ENCODE measurements around the gene CD37.
"Not testable (repeated sequence)": the region's sequence is repeated elsewhere in the genome, so short reads cannot be mapped to it uniquely, and the experiment has no call there.

The CD37 gene

DNA sequence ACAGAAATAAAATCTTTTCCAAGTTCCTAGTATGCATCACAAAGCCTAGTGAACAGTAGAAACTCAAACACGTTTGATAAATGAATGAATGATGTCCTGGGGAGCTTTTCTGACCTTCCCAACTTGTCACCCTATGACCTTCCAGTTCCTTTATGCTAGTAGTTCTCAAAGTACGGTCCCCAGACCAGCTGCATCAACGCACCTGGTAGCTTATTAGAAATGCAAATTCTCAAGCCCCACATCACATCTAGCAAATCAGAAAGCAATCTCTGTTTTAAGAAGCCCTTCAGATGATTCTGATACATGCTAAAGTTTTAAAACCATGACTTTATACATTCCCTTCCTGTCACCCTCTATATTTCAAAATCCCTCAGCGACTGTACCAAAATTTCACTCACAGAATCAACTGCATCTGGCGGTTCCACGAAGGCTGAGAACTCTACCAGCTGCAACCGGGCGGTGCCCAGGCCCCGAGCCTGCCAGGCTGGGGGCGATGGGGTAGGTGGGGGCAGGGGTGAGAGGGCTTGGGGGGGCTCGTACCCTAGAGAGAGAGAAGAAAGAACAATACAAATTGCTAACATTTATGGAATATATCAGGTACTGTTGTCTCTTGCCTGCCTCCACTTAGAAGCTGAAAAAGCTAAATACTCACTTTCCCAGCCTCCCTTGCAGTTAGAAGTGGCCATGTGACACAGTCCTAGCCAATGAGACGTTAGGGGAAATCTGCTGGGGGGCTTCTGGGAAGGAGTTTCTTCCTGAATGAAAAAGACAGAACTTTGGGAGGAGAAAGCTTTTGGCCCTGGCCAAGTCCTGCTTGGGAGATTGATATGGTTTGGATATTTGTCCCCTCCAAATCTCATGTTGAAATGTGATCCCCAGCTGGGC, 13.3 kb downstream of the CD37 start:
- DNase-seq, result no peak

DNA sequence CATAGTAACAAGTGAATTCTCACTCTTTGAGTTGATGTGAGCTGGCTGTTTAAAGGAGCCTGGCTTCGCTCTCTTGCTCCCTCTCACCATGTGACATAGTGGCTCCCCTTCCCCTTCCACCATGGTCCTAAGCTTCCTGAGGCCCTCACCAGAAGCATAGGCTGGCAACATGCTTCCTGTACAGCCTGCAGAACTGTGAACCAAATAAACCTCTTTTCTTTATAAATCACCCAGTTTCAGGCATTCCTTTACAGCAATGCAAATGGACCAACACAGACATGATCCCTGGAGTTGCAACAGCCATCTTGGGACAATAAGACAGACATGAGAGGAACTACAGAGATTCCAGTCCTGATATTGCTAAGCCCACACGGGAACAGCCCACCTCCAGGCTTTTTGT, 14.4 kb downstream of the CD37 start:
- DNase-seq, result no peak

DNA sequence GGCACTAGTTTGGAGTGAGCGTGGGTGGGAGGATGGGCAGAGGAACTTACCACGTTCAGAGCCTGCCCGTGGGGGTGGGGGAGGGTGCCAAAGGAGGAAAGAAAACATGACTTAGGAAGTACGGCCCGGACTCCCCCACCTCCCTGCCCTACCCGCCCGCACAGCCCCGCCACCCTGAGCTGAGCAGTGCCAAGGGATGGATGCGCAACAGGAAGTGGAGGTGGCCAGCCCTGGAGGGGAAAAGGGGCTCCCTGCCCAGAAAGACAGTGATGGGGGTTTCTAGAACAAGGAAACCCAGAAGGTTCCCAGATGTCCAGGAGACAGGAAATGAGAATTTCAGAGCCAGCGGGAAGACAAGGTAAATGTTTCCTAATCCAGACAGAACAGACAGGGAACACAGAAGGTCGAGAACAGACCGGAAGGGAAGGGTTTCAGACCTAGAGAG, 20.7 kb downstream of the CD37 start:
- DNase-seq, result no peak

DNA sequence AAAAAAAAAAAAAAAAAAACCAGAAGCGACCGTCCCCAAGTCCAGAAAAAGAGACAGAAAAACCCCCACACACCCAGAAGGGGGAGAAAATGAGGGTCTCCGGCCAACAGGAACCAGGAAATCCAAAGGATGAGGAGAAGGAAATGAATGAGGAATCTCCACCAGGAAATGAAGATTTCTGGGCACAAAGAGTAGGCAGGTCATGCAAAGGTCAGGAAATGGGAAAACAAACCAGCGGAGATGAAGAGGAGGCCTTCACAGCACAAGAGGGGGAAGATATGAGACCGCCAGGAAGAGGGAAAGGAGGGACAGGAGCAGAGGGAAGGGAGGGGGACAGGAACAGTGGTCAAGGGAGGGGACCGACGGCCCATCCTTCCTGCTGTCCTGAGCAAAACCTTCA, 21.2 kb downstream of the CD37 start:
- DNase-seq, result no peak

DNA sequence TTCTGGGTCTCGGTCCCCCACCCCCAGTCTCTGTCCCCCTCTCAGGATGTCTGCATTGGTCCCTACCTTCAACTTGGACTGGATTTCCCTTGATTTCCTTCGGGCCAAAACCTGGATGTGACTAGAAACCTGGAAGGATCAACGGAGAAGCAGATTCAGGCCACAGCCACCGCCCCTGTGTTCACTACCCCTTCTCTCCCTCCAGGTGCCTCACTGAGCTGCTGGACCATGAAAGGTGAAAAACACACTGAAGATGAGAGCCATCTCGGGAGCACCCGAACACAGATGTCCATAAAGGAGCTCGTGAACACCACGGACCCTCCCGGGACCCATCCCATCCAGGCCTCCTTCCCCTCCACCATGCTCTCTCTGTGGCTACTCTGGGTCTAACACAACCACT, 22.0 kb downstream of the CD37 start:
- DNase-seq, result no peak

DNA sequence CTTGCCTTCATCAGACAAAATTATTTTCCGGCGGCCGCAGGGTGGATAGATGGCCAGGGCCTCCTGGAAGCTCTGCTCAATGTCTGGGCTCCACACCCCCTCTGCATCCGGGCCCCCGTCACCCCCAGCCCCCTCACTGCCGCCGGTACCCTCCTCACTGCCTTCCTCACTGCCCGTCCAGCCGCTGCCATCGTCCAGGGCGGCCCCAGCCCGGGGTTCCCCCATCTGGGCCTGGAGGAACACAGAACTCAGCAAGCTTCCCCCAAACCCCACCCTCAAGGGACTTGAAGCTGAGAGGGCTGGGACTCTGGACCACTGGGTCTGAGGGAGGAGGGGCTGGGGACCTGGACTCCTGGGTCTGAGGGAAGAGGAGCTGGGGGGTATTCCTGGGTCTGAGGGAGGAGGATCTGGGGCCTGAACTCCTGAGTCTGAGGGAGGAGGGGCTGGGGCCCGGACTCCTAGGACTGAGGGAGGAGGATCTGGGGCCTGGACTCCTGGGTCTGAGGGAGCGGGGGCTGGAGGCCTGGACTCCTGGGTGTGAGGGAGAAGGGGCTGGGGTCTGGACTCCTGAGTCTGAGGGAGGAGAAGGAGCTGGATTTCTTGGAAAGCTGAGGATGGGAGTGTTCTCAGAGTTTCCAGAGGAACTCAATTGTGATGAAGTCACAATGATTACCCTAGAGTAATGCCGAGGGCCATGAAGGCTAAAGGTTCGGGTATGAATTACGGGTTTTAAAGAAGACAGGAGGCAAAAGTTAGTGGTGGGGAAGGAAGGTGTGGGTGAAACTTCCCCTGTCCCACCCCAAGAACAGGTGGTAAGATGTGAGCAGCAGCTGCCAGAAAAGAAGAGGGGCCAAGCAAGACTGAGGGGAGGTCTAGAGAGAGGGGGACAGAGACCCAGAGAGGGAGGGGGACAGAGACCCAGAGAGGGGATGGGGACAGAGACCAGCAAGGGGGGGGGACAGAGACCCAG, 24.9 kb downstream of the CD37 start:
- DNase-seq, result no peak

DNA sequence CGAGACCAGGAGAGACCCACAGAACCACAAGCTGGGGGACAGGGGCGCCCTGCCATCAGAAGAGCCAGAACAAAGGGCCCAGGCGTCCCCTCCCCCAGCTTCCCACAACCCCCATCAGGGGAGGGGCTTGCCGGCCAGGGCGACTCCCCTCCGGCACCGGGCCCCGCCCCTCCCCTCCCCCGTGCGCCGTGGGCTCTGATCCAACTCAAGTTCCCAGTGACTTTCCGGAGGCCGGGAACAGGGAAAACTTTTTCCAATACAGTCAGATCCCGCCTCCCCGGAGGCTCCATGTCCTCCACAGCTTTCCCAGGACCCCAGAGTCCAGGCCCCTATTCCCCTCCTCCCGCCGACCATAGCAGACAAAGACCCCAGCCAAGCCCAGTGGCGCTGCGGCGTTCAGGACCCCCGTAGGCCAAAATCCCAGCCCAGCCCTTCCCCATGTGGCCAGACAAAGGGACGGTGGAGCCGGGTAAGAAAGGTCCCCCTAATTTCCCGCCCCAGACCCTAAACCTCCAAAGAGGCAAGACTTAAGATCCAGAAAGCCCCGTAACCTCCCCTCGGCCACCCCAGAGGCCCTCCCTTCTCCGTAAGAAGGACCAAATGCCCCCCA, 26.3 kb downstream of the CD37 start:
- DNase-seq, result no peak

DNA sequence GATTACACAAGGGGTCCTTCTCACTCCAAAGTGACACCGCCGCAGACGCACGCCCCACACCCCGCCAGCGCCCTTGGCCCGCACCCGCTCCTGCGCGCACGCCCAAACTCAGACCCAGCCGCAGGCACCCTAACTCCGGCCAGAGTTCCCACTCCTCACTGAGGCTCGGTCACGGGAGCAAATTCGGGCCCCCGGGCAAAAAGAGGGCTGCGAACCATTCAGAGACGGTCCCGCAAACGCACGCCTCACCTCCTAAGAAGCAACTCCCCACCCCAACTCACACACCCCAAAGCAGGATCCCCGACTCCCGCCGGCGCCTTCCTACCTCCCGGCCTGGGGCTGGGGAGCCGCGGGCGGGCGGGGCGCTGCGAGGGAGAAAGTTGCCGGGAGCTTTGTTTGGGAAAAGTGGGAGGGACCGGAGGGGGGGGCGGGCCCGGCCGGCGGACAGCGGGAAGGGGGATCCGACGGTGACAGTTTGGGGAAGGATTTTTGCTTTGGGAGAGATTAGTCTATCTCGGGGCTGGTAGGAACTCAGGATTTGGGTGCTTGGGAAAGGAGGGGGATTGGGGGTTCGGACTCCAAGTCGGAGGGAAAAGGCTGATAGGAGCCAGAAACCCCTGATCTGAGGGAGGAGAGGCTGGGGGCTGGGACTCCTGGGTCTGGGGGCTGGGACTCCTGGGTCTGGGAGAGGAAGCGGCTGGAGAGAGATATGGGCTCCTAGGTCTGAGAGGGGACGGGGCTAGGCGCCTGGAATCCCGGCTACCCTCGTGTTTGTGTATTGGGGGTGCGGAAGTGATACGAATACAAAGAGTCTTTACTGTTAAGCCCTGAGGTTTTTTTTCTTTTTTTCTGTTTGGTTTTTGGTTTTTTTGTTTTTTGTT, 27.1 kb downstream of the CD37 start, which contains the start of gene TEAD2:
TEAD2 (minus strand) TSS at position 369 of the 881 bp plus-strand sequence. CDS start 2,341 bp downstream, outside the sequence.
- DNase-seq, result no peak

DNA sequence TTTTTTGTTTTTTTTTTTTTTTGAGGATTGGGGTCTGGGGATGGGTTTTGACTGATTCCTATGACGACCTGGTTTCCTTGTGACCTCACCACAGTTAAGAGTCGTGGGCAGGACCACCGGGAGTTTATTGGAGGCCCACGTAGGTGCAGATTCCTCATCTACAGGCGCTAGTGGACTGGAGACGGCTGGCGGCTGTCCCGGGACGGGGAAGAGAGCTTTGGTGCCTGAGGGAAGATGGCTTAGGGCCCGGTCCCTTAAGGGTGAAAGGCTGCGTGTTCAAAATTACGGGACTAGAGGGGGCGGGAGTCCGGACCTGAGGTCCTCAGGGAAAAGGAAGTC, 27.7 kb downstream of the CD37 start:
- DNase-seq, result no peak

DNA sequence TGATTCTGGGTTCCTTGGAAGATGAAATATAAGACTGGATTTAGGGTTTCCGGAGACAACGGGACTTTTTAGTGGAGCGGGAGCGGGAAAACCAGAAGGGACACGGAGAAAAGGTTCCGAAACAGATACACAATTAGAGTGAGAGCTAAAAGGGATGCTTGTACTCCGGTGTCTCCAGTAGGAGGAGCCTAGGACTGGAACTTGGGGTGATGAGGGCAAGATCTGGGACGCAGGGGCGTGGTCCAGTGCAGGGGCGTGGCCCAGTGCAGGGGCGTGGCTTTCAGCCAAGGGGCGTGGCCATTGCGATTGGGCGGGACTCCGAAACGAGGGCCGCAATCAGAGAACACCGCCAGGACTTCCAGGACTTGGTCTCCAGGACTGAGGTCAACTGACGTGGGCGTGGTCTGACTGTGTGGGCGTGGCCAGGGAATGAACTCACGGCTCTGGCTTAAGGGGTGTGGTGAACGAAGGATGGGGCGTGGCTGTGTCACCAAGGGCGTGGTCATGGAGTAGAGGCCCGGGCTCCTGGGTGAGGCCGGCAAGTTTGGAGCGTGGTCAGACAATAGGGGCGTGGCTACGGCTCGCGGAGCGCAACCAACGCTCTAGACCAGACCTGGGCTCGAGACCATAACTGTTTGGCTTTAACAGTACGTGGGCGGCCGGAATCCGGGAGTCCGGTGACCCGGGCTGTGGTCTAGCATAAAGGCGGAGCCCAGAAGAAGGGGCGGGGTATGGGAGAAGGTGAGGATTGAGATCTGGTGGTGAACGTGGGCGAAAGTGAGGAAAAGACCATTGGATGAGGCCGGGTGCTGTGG, 28.3 kb downstream of the CD37 start, which contains the start of gene DKKL1:
DKKL1 (plus strand) TSS at position 610 of the 815 bp plus-strand sequence; CDS start at position 732, 122 bp downstream.
- DNase-seq, result peak; percentile 25 to 76 (median 47)

DNA sequence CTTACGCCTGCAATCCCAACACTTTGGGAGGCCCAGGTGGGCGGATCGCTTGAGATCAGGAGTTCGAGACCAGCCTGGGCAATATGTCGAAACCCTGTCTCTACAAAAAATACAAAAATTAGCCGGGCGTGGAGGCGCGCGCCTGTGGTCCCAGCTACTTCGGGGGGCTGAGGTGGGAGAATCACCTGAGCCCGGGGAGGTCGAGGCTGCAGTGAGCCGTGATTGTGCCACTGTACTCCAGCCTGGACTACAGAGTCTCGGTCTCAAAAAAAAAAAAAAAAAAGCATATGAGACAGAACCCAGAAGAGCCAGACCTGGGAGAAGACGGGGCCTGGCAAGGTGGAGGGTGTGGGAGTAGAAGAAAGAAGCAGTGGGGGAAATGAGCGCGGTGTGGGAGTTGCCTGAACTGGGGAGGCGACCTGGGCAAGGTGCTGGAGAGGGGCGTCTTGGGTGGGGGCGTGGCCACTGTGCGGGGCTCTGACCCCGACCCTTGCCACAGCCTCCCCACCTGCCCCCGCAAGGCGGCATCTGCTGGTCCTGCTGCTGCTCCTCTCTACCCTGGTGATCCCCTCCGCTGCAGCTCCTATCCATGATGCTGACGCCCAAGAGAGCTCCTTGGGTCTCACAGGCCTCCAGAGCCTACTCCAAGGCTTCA, 29.0 kb downstream of the CD37 start:
- no peak for DNase-seq

DNA sequence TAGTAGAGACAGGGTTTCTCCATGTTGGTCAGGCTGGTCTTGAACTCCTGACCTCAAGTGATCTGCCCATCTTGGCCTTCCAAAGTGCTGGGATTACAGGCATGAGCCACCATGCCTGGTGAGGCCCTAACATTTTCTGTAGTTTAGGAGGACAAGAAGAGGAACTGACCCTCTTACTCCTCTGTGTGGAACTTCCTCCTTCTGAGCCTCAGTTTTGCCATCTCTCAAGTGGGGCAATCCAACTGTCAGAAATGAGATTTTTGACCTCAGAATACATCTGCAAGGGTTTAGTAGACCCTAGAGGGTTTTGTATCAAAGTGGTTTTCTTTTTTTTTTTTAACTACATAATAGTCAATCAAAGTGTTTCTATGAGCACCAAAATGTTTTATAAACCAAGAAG, 30.9 kb downstream of the CD37 start:
- no peak for DNase-seq

DNA sequence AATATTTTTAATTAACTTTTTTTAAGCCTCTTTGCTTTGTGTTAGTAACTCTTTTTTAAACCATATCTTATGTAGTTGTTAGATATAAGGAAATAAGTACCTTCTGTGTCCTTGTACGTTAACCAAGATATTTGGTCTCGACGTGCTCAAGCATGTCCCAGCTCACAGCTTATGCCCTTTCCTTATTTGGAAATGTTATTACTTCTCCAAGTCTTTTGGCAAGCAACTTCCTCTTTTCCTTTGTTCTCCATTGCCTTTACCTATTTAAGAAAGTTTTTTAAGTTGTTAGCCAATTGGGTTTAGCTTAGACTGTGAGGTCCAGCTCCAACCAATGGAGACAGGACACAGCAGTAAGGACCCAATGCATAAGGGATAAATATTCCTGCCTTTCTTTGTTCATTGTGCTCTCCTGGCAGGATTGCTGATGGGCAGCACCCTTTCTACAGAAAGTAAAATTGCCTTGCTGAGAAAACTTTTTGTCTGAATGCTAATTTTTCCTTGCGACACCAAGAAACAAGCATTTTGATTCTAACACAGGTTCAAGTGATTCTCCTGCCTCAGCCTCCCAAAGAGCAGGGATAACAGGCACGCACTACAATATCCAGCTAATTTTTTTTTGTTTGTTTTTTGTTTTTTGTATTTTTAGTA, 33.6 kb downstream of the CD37 start:
- no peak for DNase-seq

DNA sequence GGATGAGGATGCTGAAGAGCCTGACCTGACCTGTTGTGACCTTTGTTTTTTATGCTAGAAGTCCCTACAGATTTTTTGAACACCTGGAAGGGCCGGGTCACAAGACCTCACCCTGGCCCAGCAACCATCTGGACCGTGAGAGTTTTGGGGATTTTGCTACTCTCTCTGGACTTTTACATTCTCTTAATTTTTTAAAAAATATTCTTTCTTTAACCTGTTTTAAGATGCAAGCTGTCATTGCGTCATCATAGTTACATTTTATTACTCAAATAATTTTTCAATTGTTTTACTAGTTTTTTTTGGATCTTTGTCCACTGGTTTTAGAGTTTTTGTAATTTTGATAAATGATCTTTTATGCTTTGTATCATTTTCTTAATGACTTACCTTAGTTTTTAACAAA, 36.0 kb downstream of the CD37 start:
- DNase-seq, result no peak

DNA sequence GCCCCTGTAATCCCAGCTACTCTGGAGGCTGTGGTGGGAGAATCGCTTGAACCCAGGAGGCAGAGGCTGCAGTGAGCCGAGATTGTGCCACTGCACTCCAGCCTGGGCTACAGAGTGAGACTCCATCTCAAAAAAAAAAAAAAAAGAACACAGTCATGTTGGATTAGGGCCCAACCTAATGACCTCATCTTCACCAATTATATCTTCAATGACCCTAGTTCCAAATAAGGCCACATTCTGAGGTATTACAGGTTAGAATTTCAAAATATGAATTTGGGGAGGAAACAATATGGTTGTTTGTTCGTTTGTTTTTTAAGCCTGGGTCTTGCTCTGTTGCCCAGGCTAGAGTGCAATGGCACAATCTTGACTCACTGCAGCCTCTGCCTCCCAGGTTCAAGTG, 38.0 kb downstream of the CD37 start:
- DNase-seq, result not testable (repeated sequence)

DNA sequence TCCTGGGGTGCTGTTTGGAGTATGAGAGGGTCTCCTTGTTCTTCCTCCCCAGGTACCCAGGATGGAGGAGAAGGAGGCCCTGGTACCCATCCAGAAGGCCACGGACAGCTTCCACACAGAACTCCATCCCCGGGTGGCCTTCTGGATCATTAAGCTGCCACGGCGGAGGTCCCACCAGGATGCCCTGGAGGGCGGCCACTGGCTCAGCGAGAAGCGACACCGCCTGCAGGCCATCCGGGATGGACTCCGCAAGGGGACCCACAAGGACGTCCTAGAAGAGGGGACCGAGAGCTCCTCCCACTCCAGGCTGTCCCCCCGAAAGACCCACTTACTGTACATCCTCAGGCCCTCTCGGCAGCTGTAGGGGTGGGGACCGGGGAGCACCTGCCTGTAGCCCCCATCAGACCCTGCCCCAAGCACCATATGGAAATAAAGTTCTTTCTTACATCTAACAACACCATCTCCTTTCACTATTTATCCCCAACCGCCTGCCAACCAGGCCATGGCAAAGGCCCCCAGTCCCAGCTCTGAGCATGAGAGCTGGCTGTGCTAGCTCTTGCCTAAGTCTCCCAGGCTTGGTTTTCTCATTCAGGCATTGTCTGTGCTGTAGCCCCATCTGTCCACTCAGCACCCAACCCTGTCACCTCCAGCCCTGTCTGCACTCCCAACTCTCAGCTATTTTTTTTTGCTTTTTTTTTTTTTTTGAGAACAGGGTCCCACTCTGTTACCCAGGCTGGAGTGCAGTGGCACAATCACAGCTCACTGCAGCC, 39.6 kb downstream of the CD37 start:
- no peak for DNase-seq

DNA sequence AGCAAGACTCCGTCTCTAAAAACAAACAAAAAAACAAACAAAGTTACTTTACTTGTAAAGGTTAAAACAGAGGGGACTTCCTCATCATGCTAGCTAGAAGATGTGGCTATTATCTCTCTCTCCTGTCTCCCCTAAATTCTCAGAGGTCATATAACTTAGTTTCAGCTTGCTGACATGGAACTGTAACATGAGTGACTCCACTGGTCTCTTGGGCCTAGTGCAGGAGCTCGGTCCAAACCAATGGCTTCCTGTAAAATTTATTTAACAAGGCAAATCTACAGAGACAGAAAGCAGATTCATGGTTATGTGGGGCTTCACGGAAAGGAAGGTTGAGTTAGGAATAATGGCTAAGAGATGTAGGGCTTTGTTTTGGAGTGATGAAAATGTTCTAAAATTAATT, 43.3 kb downstream of the CD37 start:
- no peak for DNase-seq

DNA sequence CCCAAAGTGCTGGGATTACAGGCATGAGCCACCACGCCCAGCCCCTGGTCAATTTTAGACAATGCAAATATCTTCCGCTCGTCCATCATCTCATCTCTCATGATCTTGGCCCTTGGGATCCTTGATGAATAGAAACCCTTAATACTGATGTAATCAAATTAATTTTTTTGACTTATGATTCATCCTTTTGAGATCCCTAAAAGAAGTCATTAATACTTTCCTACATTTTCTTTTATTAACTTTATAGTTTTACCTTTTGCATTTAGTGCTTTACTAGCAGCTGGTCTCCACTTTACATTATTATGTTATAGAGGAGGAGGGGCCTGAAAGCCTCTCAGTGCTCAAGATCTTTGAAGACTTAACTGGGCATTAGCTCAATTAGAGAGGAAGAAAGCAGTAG, 45.2 kb downstream of the CD37 start:
- DNase-seq, result no peak

DNA sequence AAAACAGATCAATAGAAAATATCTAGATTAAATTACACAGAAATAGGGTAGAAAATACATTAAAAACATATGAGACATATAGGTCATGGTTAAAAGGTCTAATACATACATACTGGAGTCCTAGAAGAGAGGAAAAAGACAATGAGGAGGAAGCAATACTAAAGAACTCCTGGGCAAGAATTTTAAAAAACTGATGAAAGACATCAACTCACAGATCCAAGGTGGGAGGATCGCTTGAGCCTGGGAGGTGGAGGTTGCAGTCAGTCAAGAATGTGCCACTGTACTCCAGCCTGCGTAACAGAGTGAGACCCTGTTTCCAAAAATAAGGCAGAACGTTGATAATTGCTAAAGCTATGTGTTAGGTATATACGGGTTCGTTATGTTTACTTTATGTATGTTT, 47.4 kb downstream of the CD37 start:
- no peak for DNase-seq
